Left hindlimb (tissue), 1 donor: ENCODE results near the gene KLRC2.
A peak's percentile ranks its signal among the peaks of the same experiment; 100 is the strongest.
"Not testable (repeated sequence)": the region's sequence is repeated elsewhere in the genome, so short reads cannot be mapped to it uniquely, and the experiment has no call there.

Experiments
- DNase-seq: peaks from one replicate; pipeline ENCODE4 v3.0.0-alpha.2; 2018

KLRC2 gene

GRCh38 chr12:10404798-10405197, 31.0 kb downstream of the KLRC2 start:
- DNase-seq = no peak

- DNase-seq = no peak
These were observed 35.0 kb downstream of the KLRC2 start for GRCh38 chr12:10400829-10401228.

GRCh38 chr12:10398168-10398567, 37.6 kb downstream of the KLRC2 start:
- DNase-seq = no peak

- no peak for DNase-seq
These were observed 38.5 kb downstream of the KLRC2 start for GRCh38 chr12:10397296-10397695.

DNA sequence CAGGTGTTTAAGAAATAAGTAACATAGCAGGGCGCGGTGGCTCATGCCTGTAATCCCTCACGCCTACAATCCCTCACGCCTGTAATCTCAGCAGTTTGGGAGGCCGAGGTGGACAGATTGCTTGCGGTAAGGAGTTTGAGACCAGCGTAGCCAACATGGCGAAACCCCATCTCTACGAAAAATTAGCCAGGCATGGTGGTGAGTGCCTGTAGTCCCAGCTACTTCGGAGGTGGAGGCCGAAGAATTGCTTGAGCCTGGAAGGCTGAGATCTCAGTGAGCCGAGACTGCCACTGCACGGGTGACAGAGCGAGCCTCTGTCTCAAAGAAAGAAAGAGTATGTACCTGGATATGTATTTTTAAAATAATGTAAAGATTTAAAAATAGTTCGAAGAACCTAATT, 39.6 kb downstream of the KLRC2 start:
- DNase-seq = not testable (repeated sequence)

DNA sequence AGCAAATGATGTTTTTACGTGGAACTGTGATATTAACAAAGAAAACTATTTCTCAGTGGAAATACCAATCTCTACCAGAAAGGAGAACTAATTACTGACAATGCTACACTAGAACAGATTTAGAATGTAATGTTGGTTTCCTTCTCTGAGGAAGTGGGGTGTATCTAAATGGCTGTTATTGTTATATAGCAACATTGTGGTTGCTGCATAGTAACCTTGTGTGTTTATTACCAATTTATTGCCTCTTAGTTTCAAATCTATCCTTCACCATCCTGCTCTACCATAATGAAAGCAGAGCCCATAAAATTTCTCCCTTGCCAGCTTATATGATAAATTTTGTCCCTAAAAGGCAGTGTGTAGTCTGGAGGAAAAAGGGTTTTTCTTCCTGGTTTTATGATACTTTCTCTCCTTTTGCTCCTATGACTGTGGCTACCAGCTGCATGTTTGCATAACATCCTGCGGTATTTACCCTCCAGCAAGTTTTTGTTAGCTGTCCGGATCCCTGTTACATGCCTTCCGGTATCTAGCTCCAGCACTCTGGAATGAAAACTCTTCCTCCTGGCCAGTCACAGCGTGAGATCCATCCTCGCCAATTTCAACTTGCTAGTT, 40.3 kb downstream of the KLRC2 start:
- DNase-seq = peak; percentile 40

- not testable (repeated sequence) for DNase-seq
These were observed 41.2 kb downstream of the KLRC2 start for GRCh38 chr12:10394531-10395152.

- DNase-seq = no peak
These were observed 42.5 kb downstream of the KLRC2 start for GRCh38 chr12:10393291-10393690.

DNA sequence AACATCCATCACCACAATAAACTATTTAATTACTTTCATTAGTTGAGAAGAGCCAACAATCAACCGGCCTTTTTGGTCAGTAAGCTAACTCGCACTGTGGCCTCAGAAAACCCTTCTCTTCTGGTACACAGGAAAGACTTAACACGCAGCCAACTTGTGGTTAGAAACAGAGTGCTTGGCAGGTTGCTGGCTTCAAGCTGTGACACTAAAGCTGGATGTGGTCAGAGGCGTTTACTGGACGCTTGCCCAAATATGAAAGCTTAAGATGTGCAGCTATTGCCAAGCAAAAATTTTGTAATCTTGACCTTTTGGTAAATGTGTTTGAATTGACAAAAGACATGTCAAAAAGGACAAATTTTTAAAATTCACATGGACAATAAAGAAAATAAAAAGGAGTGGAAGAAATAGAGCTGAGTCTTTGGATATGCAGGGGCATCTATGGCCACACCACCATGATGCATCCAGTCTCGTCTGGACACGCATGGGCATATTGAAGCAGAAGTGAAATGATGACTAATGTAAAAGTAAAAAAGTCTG, 43.3 kb downstream of the KLRC2 start:
- peak; percentile 37 for DNase-seq

GRCh38 chr12:10390991-10391390, 44.8 kb downstream of the KLRC2 start:
- DNase-seq = not testable (repeated sequence)

GRCh38 chr12:10389904-10390303, 45.9 kb downstream of the KLRC2 start, which contains the start of gene KLRK1:
TSS of gene KLRK1 (minus strand) at chr12:10390041. CDS start at chr12:10388810, 1,231 bp downstream.
- DNase-seq = no peak

DNA sequence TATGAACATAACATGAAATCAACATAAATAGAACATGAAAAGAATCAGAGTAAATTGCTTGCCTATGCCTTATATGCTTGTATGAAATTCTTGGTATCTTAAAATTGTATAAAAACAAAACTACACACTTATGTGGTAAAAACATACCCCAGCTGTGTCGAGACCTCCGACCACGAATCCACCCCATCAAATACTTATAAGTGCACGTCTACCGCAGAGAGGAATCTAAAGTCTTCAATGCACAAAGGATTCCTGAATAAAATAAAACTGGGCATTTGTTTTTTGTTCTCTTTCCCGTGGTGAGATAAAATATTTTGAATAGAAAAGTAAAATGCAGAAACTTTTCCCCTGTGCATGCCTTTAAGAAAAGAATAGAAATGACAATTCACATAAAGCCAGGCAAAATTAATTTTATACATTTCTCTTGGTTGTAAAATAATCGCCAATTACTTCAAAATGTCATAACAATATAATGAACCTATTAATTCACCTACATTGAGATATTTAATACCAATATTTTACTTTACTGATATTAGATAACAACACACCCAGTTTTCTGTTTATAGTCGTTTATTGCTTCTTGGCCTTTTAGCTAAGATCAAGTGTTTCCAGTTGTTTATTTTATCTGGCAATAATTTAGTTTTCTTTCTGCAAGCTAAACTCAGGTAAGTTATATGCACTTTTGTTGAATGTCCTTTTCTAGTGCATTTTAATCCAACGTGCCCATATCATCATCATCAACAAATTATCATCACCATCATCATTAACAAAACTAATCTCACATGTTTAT, 47.0 kb downstream of the KLRC2 start:
- DNase-seq = no peak

DNA sequence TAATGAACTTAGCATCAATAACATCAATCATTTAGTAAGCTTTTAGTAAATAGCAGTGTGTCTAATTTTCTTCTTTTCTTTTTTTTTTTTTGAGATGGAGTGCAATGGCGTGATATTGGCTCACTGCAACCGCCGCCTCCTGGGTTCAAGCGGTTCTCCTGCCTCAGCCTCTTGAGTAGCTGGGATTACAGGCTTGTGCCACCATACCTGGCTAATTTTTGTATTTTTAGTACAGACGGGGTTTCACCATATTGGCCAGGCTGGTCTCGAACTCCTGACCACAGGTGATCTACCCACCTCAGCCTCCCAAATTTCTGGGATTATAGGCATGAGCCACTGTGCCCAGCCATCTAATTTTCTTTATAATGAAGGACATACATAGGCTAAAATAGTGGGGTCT, 48.3 kb downstream of the KLRC2 start:
- not testable (repeated sequence) for DNase-seq

DNA sequence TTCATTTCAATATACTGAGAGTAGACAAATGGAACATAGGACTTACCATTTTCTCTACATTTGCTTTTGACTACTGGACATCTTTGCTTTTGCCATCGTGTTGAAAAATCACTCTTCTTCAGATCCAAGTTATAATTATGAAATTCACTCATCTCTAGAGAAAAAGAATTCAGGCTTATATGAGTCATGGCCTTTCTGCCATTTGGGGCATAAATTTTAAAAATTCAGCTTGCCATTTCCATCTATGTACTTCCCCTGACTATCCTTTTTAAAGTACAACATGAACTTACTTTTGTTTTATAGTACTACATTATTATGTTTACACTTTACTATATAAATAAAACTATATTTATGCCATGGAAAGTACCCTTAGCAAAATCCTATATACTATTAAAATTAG, 49.0 kb downstream of the KLRC2 start:
- DNase-seq = no peak

DNA sequence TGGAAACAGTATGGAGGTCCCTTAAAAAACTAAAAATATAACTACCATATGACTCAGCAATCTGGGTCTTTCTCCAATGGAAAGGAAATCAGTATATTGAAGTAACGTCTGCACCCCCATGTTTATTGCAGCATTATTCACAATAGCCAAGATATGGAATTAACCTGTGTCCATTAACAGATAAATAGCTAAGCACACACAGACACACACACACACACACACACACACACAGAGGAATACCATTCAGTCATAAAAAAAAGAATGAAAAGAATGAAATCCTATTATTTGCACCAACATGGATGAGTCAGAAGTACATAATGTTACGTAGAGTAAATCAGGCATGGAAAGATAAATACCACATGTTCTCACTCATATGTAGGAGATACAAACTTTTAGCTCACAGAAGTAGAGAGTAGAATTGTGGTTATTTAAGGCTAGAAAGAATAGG, 50.6 kb downstream of the KLRC2 start:
- DNase-seq = no peak

GRCh38 chr12:10384191-10384590, 51.6 kb downstream of the KLRC2 start:
- DNase-seq = no peak

GRCh38 chr12:10381928-10382628, 53.7 kb downstream of the KLRC2 start:
- DNase-seq = no peak
